Spleen (tissue), 11 donors: ENCODE data around the gene KANSL1L. TPM values are rescaled to one million over a fixed set of nuclear protein-coding genes. Genes with fewer than 3 reads are reported as not detected.

Experiments used
- DNase-seq: peaks from one replicate; pipeline ENCODE4 v3.0.0-alpha.2; 2020
- H3K27ac ChIP-seq, 8 donors: fragments of 200-600 bp; sonication (generic) in 7 of 8; 1 replicate in 4 of 8; 2 replicates in 4 of 8; pipeline versions ENCODE4 v1.5.0 to v1.8.0; 2016 to 2021; ENCODE audit warnings: inconsistent platforms in 4 of 8, mild to moderate bottlenecking in 4 of 8, moderate library complexity in 1 of 8
- H3K27me3 ChIP-seq, 7 donors: fragments of 200-600 bp; sonication (generic) in 6 of 7; replicated peaks in 1 of 7; 1 replicate in 4 of 7; 2 replicates in 3 of 7; pipeline versions ENCODE4 v1.5.0 to v1.8.0; 2016 to 2021; ENCODE audit warnings: inconsistent platforms in 3 of 7, mild to moderate bottlenecking in 1 of 7
- H3K36me3 ChIP-seq, 6 donors: fragments of 200-600 bp; sonication (generic) in 5 of 6; 1 replicate in 4 of 6; 2 replicates in 2 of 6; pipeline versions ENCODE4 v1.5.0 to v1.8.0; 2016 to 2021; ENCODE audit warnings: inconsistent platforms in 2 of 6
- H3K4me1 ChIP-seq, 6 donors: fragments of 200-600 bp; sonication (generic) in 5 of 6; 1 replicate in 3 of 6; 2 replicates in 3 of 6; pipeline versions ENCODE4 v1.5.0 to v1.8.0; 2016 to 2021; ENCODE audit warnings: inconsistent platforms in 3 of 6
- H3K4me3 ChIP-seq, 8 donors: fragments of 200-600 bp; sonication (generic) in 7 of 8; 1 replicate in 4 of 8; 2 replicates in 4 of 8; pipeline versions ENCODE4 v1.5.0 to v1.8.0; 2016 to 2021; ENCODE audit warnings: inconsistent platforms in 4 of 8, mild to moderate bottlenecking in 4 of 8, moderate library complexity in 2 of 8
- H3K9me3 ChIP-seq, 8 donors: fragments of 200-600 bp; sonication (generic) in 7 of 8; 1 replicate in 4 of 8; 2 replicates in 4 of 8; pipeline versions ENCODE4 v1.5.0 to v1.8.0; 2016 to 2021; ENCODE audit warnings: inconsistent platforms in 4 of 8
- CTCF ChIP-seq, 11 experiments: fragments of 200-600 bp in 7 of 11; fragments of 450-650 bp in 4 of 11; sonication (generic) in 4 of 11; IDR thresholded peaks in 8 of 11; conservative IDR thresholded peaks in 3 of 11; 1 replicate in 7 of 11; 2 replicates in 4 of 11; pipeline versions ENCODE4 v1.4.0 to v1.8.0; 2016 to 2021; ENCODE audit warnings: antibody characterized with exemption in 11 of 11, inconsistent platforms in 4 of 11, mild to moderate bottlenecking in 1 of 11
- POLR2A ChIP-seq, 3 donors: fragments of 450-650 bp; IDR thresholded peaks; one replicate each; pipeline ENCODE4 v1.5.1; 2017; ENCODE audit warnings: antibody characterized with exemption in 3 of 3, mild to moderate bottlenecking in 1 of 3
- POLR2AphosphoS5 ChIP-seq, 3 donors: sonication (generic); formaldehyde crosslinking; IDR thresholded peaks; one replicate each; pipeline ENCODE4 v1.5.1; 2017; ENCODE audit warnings: antibody characterized with exemption in 3 of 3
- WGBS, 5 donors: extraction: QIAGEN DNeasy Blood & Tissue Kit in 3 of 5; methylation state at CpG; one replicate each; pipeline versions ENCODE4 v1.1.5 to v1.1.7; 2013 to 2018; 5-methylcytosine and 5-hydroxymethylcytosine counted together
- intact Hi-C: fragments of 100-400 bp; cut with DNase I; formaldehyde crosslinking; loops from one replicate; pipeline ENCODE4 v1.15.0; 2023; ENCODE audit warnings: low total_unique reads
- polyA plus RNA-seq, 3 donors: library from polyadenylated mRNA; stranded (reverse); fragments of 200-250 nt; gene quantifications; one replicate each; pipeline ENCODE4 v1.2.1, GENCODE V29; 2013
- total RNA-seq, 7 donors: library from RNA; depleted of rRNA in 3 of 7; stranded (reverse); fragments of >200 nt in 3 of 7; fragmentation: NEBNext Ultra II Directional in 4 of 7; extraction: Animal tissue kit (Norgen Biotek cat#: 25700) in 4 of 7; gene quantifications; one replicate each; pipeline versions ENCODE4 v1.1.0 to v1.2.1, GENCODE V29; 2016 to 2021
- donor health status: healthy with polysubstance abuse.
- donor health status: DM: no; HTN: no; CAD: no; lungs with moderate emphysema.
- donor health status: DM: no; HTN: no; CAD: no.
- donor health status: Bipolar disorder and iron deficiency.
- donor health status: healthy.
- donor health status: DM: no; HTN: no; CAD: no.
- donor health status: DM: yes; HTN: yes; CAD: no.

The KANSL1L gene
- total and polyA plus RNA-seq, 10 donors, result 1.2 to 30.5 (median 15.3) TPM

- peaks cover 0 to 30% (median 9%) of the 10 kb centered on the region in 6 donors for H3K36me3 ChIP-seq
- no peak for DNase-seq
- no peak for TF ChIP-seq CTCF (IDR thresholded peaks at IDR 0.05 in 8 of 11, conservative IDR thresholded peaks at IDR 0.05 in 3 of 11)
- no peak for TF ChIP-seq POLR2A (IDR thresholded peaks at IDR 0.05)
- TF ChIP-seq POLR2AphosphoS5 (IDR thresholded peaks at IDR 0.05), result no peak
- no peak overlapping the region for H3K27ac ChIP-seq
- no peaks in the 10 kb centered on the region for H3K27me3 ChIP-seq
- no peaks in the 10 kb centered on the region for H3K9me3 ChIP-seq
- no peak overlapping the region for H3K4me3 ChIP-seq
- H3K4me1 ChIP-seq, result peaks cover 0 to 11% (median 0%) of the 10 kb centered on the region in 6 donors
- intact Hi-C loops, result no loop called here
- WGBS, 5 donors, result 76 to 93% (median 87%) methylated on average over 2 of the region's 2 CpGs
These were observed 13.0 kb downstream of the KANSL1L start for GRCh38 chr2:210158236-210158635.

GRCh38 chr2:210157526-210157925, 13.7 kb downstream of the KANSL1L start:
- intact Hi-C loops, result no loop called here
- no peak overlapping the region for H3K4me3 ChIP-seq
- 65 to 85% (median 75%) methylated on average over 3 of the region's 3 CpGs for WGBS, 5 donors
- H3K4me1 ChIP-seq, result peaks cover 0 to 6% (median 0%) of the 10 kb centered on the region in 6 donors
- no peak for DNase-seq
- no peak overlapping the region for H3K27ac ChIP-seq
- no peaks in the 10 kb centered on the region for H3K27me3 ChIP-seq
- H3K36me3 ChIP-seq, result peaks cover 0 to 37% (median 11%) of the 10 kb centered on the region in 6 donors
- no peak for TF ChIP-seq POLR2A (IDR thresholded peaks at IDR 0.05)
- no peak for TF ChIP-seq POLR2AphosphoS5 (IDR thresholded peaks at IDR 0.05)
- no peak for TF ChIP-seq CTCF (IDR thresholded peaks at IDR 0.05 in 8 of 11, conservative IDR thresholded peaks at IDR 0.05 in 3 of 11)
- no peaks in the 10 kb centered on the region for H3K9me3 ChIP-seq

- no peak for DNase-seq
- Histone ChIP-seq H3K36me3 (peaks cover 0 to 63% (median 6%) of the 10 kb centered on the region in 6 donors), H3K9me3 (no peaks in the 10 kb centered on the region), H3K27ac (no peak overlapping the region), H3K4me1 (no peaks in the 10 kb centered on the region), H3K4me3 (no peak overlapping the region), H3K27me3 (no peaks in the 10 kb centered on the region)
- TF ChIP-seq POLR2A (IDR thresholded peaks at IDR 0.05), result no peak
- TF ChIP-seq POLR2AphosphoS5 (IDR thresholded peaks at IDR 0.05), result no peak
- no peak for TF ChIP-seq CTCF (IDR thresholded peaks at IDR 0.05 in 8 of 11, conservative IDR thresholded peaks at IDR 0.05 in 3 of 11)
- intact Hi-C loops, result no loop called here
These were observed 23.6 kb downstream of the KANSL1L start for GRCh38 chr2:210147614-210148013.

GRCh38 chr2:210132239-210132638, 39.0 kb downstream of the KANSL1L start:
- no peak overlapping the region for H3K4me3 ChIP-seq
- H3K27ac ChIP-seq, result no peak overlapping the region
- DNase-seq, result no peak
- no peaks in the 10 kb centered on the region for H3K27me3 ChIP-seq
- peaks cover 0 to 13% (median under 1%) of the 10 kb centered on the region in 6 donors for H3K36me3 ChIP-seq
- TF ChIP-seq POLR2AphosphoS5 (IDR thresholded peaks at IDR 0.05) (no peak), CTCF (IDR thresholded peaks at IDR 0.05 in 8 of 11, conservative IDR thresholded peaks at IDR 0.05 in 3 of 11) (no peak), POLR2A (IDR thresholded peaks at IDR 0.05) (no peak)
- H3K9me3 ChIP-seq, result peaks cover 0 to 3% (median 0%) of the 10 kb centered on the region in 8 donors
- no peaks in the 10 kb centered on the region for H3K4me1 ChIP-seq
- intact Hi-C loops, result no loop called here
